Activated CD4-positive, alpha-beta T cell treated with anti-CD3 and anti-CD28 coated beads, Interleukin-2, amount 50 U/mL, for 1 hour (primary cell): Measurements from ENCODE around the gene LGALS7.
A peak's percentile ranks its signal among the peaks of the same experiment; 100 is the strongest.
"Not testable (repeated sequence)": the region's sequence is repeated elsewhere in the genome, so short reads cannot be mapped to it uniquely, and the experiment has no call there.

Experiments used
- DNase-seq: peaks from one replicate; pipeline ENCODE4 v3.0.0-alpha.2; 2020

The LGALS7 gene

DNA sequence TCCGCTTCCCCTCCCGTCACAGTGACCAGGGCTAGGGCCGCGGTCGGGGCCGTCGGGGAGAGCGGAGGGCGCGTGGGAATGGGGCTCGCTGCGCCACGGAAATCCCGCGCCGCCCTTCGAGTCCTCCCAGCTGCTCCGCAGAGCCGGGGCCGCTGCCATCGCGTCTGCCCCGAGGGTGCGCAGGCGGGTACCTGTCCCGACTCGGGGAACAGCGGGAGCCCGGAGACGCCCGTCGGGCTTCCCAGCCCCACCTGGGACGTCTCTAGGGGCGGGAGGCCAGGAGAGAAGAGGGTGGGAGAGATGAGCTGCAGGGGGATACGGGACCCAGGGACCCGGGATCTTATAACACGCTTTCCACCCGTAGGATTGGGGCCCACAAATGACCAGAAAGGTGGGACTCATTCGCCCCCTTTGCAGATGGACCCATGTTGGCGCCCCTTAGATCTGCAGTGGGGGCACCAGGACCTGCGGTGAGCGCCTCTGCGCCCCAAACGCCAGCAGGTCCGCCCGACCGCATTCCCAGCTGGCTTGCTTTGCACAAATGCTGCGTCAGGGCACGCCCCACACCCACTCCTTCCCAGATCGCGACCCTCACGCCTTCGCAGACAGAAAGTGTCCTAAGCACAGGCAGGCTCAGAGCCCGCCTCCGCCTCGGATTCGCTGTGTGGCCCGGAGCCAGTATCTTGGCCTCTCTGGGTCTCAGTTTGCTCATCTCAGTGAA, 2.9 kb downstream of the LGALS7 start:
- not testable (repeated sequence) for DNase-seq

DNA sequence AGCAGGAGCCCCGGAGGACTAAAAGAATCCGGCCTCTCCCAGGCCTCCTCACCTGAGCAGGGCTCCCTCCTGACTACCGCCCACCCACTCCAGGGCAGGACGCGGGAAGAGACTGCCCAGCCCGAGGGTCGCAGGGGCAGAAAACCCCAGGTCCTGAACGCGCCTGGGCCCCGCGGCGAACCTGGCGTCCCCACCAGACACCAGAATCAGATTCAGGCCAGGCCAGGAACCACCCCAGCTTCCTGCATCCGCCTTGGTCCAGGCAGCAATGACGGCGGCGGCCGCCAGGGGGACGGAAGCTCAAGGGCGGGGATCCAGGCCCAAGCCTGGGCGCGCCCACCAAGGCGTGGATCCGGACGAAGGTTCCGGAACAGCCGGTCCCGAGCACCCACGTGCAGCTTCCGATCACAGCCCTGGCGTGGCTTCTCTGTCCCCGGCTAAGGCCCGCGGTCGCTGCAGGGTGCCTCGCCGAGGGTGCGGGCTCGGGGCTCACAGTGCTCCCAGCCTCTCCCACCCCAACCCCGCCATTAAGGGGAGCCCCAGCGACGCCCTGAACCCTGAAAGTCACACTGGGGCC, 3.6 kb downstream of the LGALS7 start:
- DNase-seq: peak; percentile 89

DNA sequence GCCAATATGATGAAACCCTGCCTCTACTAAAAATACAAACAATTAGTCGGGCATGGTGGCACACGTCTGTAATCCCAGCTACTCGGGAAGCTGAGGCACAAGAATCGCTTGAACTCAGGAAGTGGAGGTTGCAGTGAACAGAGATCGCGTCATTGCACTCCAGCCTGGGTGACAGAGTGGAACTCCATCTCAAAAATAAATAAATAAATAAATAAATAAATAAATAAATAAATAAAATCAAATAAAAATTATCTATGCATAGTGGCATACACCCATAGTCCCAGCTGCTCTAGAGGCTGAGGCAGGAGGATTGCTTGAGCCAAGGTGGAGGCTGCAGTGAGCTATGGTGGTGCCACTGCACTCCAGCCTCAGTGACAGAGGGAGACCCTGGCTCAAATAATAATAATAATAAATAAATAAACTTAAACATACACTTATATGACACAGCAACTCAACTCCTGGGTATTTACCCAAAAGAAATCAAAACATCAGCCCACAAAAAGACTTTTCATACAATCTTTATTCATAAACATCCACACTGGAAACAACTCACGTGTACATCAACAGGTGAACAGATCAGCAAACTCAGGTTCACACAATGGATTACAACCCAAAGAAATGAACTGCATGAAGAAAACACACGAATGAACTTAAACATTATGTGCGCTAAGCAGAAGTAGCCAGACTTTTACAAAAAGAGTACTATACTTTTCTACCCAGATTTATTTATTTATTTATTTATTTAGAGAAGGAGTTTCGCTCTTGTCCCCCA, 6.9 kb downstream of the LGALS7 start:
- no peak for DNase-seq

DNA sequence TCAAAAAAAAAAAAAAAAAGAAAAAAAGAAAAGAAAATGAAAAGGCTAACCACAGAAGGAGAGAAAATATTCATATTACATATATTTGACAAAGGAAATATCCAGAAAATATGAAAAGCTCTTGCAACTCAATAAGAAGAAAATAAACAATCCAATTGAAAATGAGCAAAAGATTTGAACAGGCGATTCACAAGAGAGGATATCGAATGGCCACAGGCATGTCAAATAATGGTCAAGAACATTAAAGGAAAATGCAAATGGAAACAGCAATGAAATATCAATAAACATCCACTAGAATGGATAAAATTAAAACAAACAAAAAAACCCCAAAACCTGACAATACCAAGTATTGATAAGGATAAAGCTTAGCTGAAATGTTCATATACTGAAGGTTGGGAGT, 8.1 kb downstream of the LGALS7 start:
- no peak for DNase-seq

DNA sequence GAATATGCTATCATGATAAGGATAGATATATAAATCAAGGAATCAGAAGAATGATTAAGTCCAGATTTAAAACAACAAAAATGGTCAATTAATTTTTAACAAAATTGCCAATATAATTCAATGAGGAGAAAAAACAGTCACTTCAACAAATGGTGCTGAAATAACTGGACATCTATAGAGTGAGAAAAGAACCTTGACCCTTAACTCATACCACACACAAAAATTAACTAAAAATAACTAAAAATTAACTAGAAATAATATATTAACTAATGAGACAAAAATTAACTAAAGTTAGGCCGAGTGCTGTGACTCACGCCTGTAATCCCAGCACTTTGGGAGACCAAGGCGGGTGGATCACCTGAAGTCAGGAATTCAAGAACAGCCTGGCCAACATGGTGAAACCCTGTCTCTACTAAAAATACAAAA, 9.5 kb downstream of the LGALS7 start:
- DNase-seq: no peak

DNA sequence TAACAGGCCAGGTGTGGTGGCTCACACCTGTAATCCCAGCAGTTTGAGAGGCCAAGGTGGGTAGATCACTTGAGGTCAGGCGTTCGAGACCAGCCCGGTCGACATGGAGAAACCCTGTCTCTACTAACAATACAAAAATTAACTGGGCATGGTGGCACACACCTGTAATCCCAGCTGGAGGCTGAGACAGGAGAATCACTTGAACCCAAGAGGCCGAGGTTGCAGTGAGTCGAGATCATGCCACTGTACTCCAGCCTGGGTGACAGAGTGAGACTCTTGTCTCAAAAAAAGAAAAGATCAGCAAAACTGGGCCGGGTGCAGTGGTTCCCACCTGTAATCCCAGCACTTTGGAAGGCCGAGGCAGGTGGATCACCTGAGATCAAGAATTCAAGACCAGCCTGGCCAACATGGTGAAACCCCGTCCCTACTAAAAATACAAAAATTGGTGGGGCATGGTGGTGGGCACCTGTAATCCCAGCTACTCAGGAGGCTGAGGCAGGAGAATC, 11.4 kb downstream of the LGALS7 start:
- not testable (repeated sequence) for DNase-seq

DNA sequence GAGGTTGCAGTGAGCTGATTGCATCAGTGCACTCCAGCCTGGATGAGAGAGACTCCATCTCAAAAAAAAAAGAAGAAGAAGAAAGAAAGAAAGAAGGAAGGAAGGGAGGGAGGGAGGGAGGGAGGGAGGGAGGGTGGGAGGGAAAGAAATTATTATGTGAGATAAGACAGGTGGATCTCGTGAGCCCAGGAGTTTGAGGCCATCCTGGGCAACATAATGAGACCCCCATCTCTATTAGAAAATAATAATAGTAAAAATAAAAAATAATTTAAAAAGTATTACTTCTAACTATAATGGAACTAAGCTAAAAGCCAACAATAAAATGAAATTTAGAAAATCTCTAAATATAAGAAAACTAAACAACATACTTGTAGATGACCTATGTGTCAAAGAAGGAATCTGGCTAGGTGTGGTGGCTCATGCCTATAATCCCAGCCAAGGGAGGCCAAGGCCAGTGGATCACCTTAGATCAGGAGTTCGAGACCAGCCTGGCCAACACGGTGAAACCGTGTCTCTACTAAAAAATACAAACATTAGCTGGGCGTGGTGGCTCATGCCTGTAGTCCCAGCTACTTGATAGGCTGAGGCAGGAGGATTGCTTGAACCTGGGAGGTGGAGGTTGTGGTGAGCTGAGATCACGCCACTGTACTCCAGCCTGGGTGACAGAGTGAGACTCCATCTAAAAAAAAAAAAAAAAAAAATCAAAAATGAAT, 12.4 kb downstream of the LGALS7 start:
- DNase-seq: not testable (repeated sequence)

DNA sequence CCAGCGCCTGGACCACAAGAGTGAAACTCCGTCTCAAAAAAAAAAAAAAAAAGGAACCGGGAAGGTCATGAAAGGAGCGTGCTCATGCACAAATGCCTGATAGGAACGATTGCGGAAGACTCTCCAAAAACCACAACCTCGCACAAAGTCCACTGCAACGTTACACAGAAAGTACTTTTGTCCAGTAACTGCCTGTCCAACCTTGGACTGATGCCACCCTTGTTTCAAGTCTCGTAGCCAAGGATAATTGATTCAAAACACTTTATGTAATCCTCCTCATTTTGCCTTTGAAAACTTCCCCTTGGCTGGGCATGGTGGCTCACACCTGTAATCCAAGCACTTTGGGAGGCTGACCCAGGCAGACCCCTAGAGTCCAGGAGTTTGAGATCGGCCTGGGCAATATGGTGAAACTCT, 13.7 kb downstream of the LGALS7 start:
- DNase-seq: no peak

DNA sequence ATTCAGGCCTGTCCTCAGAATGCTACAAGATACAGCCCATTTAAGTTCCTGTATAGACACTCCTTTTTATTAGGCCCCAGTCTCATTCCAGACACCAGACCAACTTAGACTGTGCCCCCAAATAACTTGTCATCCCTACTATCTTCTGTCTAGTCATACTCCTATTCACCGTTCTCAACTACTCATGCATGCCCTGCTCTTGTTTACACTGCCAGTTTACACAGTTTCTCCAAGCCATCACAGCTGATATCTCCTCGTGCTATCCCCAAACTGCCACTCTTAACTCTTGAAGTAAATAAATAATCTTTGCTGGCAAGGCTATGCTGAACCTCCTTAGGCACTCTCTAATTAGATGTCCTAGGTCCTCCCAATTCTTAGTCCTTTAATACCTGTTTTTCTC, 19.1 kb downstream of the LGALS7 start:
- not testable (repeated sequence) for DNase-seq

DNA sequence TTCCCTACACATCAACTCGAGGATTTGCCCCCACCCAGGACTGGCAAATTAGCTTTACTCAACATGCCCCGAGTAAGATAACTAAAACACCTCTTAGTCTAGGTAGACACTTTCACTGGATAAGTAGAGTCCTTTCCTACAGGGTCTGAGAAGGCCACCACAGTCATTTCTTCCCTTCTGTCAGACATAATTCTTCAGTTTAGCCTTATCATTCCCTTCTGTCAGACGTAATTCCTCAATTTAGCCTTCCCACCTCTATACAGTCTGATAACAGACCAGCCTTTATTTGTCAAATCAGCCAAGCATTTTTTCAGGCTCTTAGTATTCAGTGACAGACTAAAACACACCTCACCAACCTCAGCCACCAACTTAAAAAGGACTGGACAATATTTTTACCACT, 19.5 kb downstream of the LGALS7 start:
- not testable (repeated sequence) for DNase-seq

DNA sequence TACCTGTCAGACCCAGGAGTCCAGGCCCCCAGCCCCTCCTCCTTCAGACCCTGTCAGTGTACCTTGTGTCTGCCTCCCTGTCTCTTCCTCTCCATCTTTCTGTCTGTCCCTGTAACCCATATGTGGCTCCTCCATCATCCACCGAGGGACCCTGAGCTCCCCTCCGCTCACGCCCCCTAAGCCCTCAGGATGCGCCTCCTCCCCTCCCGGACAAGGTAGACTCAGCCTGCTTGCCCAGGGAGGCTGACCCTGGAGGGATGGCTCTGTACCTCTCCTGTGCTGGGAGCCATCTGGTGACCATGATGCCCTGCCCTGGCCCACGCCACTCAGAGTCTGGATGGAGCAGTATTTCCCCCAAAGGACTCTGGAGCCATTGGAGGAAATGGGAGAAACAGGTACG, 28.0 kb downstream of the LGALS7 start:
- DNase-seq: no peak

DNA sequence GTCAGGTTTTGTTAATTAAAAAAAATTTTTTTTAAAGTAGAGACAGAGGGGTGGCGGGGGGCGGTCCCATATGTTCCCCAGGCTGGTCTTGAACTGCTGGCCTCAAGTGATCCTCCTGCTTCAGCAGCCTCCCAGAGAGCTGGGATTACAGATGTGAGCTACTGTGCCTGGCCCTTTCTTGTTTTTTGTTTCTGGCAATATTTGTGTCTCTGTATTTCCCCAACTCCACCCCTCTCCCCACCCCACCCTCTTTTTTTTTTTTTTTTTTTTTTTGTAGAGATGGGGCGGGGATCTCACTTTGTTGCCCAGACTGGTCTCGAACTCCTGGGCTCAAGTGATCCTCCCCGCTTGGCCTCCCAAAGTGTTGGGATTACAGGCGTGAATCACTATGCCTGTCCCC, 28.4 kb downstream of the LGALS7 start:
- DNase-seq: no peak

DNA sequence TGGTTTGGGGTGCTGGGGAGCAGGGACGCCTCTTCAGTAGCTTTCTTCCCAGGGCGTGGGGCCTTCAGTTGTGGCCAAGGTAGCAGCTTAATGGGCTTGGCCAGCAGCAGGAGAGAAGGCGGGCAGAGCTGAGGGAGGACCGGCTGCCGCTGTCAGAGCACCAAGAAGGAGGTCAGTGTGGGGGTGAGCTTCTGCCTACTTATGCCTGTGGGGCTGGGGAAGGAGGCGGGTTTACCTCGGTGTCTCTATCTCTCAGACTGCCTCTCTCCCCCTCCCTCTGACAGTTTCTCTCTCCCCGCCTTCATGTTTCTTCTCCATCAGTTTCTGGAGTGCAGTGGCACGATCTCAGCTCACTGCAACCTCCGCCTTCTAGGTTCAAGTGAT, 29.0 kb downstream of the LGALS7 start, which contains the start of gene CAPN12:
Gene CAPN12 (minus strand): TSS at position 177 of the 384 bp plus-strand sequence. CDS start 309 bp downstream, outside the sequence.
- no peak for DNase-seq

DNA sequence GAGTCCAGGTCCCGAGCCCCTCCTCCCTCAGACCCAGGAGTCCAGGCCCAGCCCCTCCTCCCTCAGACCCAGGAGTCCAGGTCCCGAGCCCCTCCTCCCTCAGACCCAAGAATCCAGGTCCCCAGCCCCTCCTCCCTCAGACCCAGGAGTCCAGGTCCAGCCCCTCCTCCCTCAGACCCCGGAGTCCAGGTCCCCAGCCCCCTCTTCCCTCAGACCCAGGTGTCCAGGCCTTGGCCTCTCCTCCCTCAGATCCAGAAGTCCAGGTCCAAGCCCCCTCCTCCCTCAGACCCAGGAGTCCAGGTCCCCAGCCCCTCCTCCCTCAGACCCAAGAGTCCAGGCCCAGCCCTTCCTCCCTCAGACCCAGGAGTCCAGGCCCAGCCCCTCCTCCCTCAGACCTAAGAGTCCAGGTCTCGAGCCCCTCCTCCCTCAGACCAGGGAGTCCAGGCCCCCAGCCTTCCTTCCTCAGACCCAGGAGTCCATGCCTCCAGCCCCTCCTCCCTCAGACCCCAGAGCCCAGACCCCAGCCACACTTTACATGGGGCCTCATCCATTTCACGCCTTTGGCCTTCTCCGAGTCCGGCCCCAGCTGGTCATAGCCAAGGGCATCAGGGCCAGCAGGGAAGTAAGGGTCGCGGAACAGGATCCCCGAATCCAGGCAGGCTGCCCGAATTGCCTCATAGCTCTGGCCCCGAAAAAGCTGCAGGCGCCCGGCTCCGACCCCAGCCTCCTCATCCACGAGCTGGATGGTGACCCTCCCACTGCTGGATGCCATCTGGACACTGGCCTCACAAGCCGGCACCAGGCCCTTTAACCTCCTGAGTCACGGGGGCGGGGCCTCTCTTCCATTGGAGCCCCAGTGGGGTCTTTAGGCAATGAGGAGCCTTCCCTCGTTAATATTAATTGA, 29.7 kb downstream of the LGALS7 start:
- DNase-seq: no peak

DNA sequence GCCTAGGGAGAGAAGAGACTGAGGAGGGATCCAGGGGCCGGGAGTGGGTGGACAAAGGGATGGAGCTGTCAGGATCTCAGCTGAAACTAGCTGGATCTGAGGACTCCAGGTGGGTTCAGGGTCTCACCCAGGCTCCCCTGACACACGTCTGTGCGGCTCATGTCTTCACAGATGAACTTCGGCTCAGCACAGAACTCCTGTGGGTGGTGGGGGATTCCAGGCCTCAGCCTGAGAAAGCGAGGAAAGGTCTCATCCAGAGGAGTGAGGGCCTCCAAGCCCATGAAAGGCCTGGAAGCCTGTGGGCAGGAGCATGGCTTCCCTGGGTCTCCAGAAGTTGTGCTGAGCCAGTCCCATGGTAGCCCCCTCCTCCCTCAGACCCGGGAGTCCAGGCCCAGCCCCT, 30.4 kb downstream of the LGALS7 start:
- no peak for DNase-seq

DNA sequence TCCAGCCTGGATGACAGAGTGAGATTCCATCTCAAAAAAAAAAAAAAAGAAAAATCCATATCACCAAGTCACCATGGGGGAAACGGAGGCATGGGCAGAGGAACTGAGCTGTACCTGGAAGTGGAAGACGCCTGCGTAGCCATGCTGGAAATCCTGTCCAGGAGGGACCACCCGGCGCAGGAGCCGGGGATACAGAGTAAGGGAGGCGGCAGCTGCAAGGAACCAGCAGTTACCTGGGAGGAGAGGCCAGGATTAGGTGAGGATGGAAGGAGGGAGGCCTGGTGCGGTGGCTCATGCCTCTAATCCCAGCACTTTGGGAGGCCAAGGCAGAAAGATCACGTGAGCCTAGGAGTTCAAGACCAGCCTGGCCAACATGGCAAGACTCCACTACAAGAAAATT, 31.0 kb downstream of the LGALS7 start:
- DNase-seq: no peak

DNA sequence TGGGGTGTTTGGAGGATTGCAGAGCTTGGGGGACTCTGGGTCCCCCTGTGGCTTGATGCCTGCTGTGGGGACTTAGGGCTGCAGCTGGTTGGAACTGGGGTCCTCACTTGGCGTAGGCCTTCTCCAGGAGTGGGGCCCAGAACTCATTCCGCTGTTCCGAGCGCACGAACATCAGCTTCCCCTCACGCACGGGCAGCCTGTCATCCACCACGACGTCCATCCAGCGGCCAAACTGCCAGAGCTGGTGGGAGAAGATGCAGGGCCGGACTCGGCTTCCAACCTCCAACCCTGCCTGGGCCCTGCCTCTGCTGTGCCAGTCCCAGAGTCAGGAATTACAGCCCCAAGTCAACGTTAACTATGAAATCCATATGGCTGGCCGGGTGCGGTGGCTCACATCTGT, 31.6 kb downstream of the LGALS7 start:
- no peak for DNase-seq

DNA sequence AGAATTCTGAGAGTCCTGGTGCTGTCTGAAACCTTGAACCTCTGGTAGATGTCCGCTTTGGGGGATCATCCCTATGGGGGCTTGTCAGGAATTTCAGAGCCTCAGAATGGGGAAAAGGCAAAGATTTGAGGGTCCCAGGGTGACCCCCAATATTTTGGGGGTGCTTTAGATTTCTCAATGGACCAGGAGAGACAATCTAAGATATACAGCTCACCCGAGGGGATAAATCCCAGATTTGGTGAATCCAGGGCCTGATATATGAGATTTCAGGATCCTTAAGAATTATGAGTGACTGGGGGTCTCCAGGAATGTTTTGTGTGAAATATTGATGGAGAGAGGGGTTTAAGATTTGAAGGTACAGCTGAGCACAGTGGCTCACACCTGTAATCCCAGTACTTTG, 32.4 kb downstream of the LGALS7 start:
- DNase-seq: no peak

DNA sequence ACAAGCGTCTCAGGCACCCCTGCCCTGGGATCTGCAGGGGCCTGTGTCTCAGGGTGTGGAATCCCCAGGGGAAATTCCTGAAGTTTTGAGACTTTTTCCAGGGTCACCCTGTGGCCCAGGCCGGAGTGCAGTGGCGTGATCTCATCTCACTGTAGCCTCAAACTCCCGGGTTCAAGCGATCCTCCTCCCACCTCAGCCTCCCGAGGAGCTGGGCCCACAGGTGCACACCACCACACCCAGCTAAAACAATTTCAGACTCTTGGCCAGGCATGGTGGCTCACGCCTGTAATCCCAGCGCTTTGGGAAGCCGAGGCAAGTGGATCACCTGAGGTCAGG, 33.1 kb downstream of the LGALS7 start:
- no peak for DNase-seq

DNA sequence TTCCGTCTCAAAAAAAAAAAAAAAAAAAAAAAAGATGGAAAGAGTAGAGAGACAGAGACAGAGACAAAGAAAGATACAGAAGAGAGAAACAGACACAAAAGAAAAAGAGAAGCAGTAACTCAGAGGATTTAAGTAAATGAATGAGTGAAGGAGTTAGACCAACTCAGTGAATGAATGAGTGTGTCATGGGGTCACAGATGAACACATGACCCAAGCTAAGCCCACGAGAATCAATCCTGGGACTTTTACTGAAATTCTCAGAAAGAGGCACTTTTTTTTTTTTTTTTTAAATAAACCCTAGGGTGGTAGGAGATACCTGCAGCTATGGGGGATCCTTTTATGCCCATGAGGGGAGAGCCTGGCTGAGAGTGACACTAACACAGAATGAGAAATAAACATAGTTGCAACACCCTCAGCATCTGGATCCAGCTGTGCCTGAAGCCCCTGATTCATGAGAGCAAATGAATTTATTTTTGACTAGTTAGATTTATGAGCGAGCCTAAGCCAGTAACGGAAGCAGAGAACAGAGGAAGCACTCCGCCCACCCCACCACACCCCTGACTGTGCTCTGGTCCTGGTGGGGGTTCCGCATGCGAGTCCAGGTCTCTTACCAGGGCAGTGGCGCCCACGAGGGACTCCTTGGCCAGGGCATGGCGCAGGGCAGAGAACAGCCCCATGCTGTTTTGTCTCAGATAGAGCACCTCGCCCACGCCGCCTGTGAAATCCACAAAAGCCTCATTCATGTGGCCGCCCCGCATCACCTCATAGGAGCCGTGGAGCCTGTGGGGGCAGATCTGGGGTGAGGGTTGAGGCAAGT, 33.7 kb downstream of the LGALS7 start:
- no peak for DNase-seq
